ENCODE results near the gene RAG2.

DNA sequence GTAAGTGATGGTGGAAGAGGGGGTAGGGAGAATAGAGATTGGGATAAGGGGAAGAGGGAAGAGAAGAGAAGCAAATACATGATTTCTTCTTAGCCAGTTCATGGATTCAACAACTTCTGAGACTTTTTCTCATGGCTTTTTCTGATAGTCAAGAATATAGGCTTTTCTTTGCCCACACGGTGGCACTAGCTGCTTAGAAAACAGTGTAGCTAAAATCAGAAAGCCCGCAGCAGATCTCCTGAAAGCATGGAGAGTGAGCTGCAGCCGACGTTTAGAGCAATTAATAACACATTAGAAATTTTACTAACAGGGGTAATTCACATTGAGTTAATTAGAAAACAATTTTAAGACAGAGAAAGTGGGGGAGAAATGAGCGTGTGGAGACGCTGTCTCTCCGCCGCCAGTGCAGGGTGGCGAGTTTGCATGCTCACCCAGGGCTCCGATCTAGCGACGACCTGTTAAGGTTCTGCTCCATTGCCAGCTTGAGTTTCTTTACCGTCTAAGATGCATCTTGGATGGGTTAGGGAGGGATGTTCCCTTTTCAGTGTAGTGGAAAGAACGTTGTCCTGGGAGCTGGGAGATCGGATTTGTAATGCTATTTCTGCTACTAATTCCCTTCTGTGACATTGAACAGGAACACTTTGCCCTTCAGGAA lies 33.5 kb downstream of the RAG2 start:
- TF ChIP-seq, protein P1, sequence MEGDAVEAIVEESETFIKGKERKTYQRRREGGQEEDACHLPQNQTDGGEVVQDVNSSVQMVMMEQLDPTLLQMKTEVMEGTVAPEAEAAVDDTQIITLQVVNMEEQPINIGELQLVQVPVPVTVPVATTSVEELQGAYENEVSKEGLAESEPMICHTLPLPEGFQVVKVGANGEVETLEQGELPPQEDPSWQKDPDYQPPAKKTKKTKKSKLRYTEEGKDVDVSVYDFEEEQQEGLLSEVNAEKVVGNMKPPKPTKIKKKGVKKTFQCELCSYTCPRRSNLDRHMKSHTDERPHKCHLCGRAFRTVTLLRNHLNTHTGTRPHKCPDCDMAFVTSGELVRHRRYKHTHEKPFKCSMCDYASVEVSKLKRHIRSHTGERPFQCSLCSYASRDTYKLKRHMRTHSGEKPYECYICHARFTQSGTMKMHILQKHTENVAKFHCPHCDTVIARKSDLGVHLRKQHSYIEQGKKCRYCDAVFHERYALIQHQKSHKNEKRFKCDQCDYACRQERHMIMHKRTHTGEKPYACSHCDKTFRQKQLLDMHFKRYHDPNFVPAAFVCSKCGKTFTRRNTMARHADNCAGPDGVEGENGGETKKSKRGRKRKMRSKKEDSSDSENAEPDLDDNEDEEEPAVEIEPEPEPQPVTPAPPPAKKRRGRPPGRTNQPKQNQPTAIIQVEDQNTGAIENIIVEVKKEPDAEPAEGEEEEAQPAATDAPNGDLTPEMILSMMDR (IDR thresholded peaks at IDR 0.05): peak in 5 of 6 experiments; percentile 23 to 71 (median 67)
- TF ChIP-seq POLR2A (IDR thresholded peaks at IDR 0.05): no peak

Measured in Peyer's patch (tissue), 4 donors.